Measurements from ENCODE around the gene CARD11. TPM values are rescaled to one million over a fixed set of nuclear protein-coding genes. Genes with fewer than 3 reads are reported as not detected.

Gene CARD11
- 37.6 and 46.0 TPM in 2 replicates for total RNA-seq

DNA sequence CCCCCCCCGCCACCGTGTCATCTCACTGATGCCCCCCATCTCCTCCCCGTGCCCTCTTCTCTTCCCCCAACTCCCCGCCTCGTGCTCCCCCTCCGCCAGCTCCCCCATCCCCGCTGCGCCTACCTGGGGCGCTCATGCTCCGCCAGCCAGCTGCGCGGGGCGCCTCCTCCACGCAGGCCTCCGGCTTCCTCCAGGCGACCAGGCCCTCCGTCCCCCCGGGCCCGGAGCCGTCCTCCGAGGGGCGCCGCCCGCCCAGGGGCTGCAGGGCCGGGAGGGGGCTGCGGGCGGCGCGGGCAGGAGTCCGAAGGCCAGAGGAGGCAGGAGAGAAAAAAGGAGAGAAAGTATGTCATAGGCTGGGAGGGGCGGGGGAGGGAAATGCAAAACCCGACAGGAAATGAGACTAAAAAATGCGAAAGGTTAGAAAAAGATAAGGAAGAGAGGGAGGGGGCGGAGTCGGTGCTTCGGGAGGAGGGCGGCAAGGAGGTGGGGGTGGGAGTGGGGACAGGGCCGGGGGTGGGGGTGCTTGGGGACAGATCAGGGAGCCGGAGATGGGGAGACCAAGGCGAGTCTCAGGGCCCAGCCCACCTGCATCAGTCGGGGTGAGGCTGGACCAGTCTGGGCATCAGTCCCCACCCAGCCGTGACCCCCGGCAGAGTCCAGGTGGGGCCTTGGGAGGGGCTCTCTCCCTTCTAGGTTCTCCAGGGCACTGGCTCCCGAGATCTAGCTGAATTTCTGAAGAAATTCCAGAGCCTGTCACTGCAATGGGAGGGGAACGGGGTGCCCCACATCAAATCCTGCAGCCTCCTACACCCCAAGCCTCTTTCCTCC, at the start of gene CARD11:
Gene CARD11, minus strand, starts transcription at position 324 of the 828 bp plus-strand sequence. CDS start 85,361 bp downstream, outside the sequence.

Other genes starting within 250 kb of the CARD11 start
- 17.2 and 28.0 TPM in 2 replicates for gene GNA12, start 199.6 kb downstream of the CARD11 start, total RNA-seq

Measured in endothelial cell of coronary artery (primary cell).